Measurements from ENCODE around the gene MOCS1. TPM values are rescaled to one million over a fixed set of nuclear protein-coding genes. Genes with fewer than 3 reads are reported as not detected.

Gene MOCS1
- 11.0 and 14.3 TPM in 2 replicates for total RNA-seq

DNA sequence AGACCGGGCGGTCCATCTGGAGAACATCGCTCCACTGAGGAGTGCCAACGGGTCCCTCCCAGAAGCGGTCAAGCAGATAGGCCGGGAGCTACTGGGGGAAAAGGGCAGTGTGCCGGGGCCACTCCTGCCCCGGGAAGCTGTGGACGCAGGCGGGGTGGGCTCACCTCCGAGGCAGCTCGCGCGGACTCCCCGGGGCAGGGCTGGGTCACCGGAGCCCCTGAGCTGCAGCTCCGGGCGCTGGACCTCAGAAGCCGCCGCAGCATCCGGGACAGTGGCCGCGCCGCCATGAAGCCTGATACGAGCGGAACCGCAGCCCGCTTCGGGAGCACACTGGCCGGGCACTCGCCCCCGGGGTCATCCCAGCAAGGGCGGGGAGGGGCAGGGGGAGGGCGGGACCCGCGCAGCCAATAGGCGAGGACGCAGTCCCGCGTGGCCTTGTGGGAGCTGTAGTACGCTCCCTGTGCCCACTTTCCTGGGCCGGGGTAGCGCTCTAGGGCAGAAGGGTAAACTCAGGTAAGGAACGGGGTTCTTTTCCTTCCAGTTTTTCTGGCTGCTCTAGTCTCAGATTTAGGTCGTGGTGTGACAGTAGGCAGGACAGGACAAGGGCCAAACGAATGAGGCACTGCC lies at the start of gene MOCS1:
TSS of gene MOCS1 (minus strand) at position 332 of the 627 bp plus-strand sequence. CDS start at position 287, 45 bp downstream.

Other genes starting within 250 kb of the MOCS1 start
- 0.30 and 0.55 TPM in 2 replicates for gene KIF6, start 209.1 kb downstream of the MOCS1 start, total RNA-seq
- gene DAAM2, start 142.1 kb downstream of the MOCS1 start, total RNA-seq, result 1.2 and 1.4 TPM in 2 replicates